Right atrium auricular region (tissue), 2 donors: ENCODE results near the gene TBX21. TPM values are rescaled to one million over a fixed set of nuclear protein-coding genes. Genes with fewer than 3 reads are reported as not detected.
"Not testable (repeated sequence)": the region's sequence is repeated elsewhere in the genome, so short reads cannot be mapped to it uniquely, and the experiment has no call there.

Experiments used
- DNase-seq: peaks from one replicate; pipeline ENCODE4 v3.0.0-alpha.2; 2019; ENCODE audit warnings: low spot score
- H3K27ac ChIP-seq, 2 donors: fragments of 200-600 bp; sonication (generic); 1 replicate in 1 of 2; 2 replicates in 1 of 2; pipeline ENCODE4 v1.5.1; 2016 to 2019
- H3K27me3 ChIP-seq, 2 donors: fragments of 200-600 bp; sonication (generic); one replicate each; pipeline versions ENCODE4 v1.5.1 to v1.6.0; 2017 to 2019
- H3K36me3 ChIP-seq: fragments of 200-600 bp; sonication (generic); one replicate; pipeline ENCODE4 v1.5.1; 2016
- H3K4me1 ChIP-seq, 2 donors: fragments of 200-600 bp; sonication (generic); one replicate each; pipeline versions ENCODE4 v1.5.1 to v1.6.0; 2017 to 2019
- H3K4me3 ChIP-seq, 2 donors: fragments of 200-600 bp; sonication (generic); 1 replicate in 1 of 2; 2 replicates in 1 of 2; pipeline ENCODE4 v1.5.1; 2017 to 2019; ENCODE audit warnings: mild to moderate bottlenecking in 1 of 2, moderate library complexity in 1 of 2
- H3K9me3 ChIP-seq, 2 donors: fragments of 200-600 bp; sonication (generic); one replicate each; pipeline ENCODE4 v1.5.1; 2019
- total RNA-seq, 2 donors: library from RNA; depleted of rRNA; stranded (reverse); fragments of >200 nt; gene quantifications; one replicate each; pipeline ENCODE4 v1.1.0, GENCODE V29; 2016
- TF ChIP-seq, protein P1 (sequence below), 2 donors: fragments of 200-600 bp; sonication (generic); IDR thresholded peaks; one replicate each; pipeline ENCODE4 v1.5.1; 2019; ENCODE audit warnings: antibody characterized with exemption in 2 of 2

Gene TBX21
- total RNA-seq, 2 donors from 2014 or later = 0.39 TPM; not detected in 1

DNA sequence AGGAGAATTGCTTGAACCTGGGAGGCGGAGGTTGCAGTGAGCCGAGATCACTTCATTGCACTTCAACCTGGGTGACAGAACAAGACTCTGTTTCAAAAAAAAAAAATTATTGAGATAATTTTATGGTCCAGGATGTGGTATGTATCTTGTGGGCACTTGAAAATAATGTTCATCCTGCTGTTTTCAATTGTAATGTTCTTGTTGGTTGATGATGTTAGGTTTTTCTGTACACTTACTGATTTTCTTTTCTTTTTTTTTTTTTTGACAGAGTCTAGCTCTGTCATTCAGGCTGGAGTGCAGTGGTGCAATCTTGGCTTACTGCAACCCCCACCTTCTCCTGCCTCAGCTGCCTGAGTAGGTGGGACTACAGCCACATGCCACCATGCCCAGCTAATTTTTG lies 29.7 kb downstream of the TBX21 start:
- TF ChIP-seq, protein P1, sequence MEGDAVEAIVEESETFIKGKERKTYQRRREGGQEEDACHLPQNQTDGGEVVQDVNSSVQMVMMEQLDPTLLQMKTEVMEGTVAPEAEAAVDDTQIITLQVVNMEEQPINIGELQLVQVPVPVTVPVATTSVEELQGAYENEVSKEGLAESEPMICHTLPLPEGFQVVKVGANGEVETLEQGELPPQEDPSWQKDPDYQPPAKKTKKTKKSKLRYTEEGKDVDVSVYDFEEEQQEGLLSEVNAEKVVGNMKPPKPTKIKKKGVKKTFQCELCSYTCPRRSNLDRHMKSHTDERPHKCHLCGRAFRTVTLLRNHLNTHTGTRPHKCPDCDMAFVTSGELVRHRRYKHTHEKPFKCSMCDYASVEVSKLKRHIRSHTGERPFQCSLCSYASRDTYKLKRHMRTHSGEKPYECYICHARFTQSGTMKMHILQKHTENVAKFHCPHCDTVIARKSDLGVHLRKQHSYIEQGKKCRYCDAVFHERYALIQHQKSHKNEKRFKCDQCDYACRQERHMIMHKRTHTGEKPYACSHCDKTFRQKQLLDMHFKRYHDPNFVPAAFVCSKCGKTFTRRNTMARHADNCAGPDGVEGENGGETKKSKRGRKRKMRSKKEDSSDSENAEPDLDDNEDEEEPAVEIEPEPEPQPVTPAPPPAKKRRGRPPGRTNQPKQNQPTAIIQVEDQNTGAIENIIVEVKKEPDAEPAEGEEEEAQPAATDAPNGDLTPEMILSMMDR (IDR thresholded peaks at IDR 0.05) = no peak
- Histone ChIP-seq H3K9me3 (peaks cover 0 to 26% of the 10 kb centered on the region in 2 donors), H3K4me3 (no peak overlapping the region), H3K4me1 (no peaks in the 10 kb centered on the region), H3K36me3 (no peaks in the 10 kb centered on the region), H3K27me3 (no peaks in the 10 kb centered on the region), H3K27ac (no peak overlapping the region)
- DNase-seq = no peak

DNA sequence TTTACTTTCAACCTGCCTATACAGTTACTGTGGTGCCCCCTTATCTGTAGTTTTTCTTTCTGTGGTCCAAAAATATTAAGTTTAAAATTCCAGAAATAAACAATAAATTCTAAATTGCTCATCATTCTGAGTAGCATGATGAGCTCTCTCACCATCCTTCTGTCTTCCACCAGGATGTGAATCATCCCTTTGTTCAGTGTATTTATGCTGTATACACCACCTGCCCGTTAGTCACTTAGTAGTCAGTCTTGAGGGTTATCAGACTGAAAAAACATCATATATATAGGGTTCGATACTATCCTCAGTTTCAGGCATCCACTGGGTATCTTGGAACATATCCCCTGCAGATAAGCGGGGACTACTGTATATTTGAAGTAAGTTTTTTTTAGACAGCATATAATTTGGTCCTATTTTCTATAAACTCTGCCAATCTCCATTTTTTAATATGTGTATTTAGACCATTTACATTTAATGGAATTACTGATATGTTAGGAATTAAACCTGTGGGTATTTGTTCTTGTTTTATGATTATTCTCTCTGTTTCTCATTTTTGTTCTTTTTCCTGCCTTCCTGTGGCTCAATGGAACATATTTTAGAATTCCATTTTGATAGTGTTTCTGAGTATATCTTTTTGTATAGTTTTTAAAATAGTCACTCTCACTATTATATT lies 31.0 kb downstream of the TBX21 start:
- no peak overlapping the region for H3K27ac ChIP-seq
- H3K4me3 ChIP-seq = no peak overlapping the region
- DNase-seq = no peak
- TF ChIP-seq, protein P1 (IDR thresholded peaks at IDR 0.05) = no peak
- no peaks in the 10 kb centered on the region for H3K27me3 ChIP-seq
- no peaks in the 10 kb centered on the region for H3K4me1 ChIP-seq
- H3K36me3 ChIP-seq = no peaks in the 10 kb centered on the region
- H3K9me3 ChIP-seq = peaks cover 0 to 26% of the 10 kb centered on the region in 2 donors

DNA sequence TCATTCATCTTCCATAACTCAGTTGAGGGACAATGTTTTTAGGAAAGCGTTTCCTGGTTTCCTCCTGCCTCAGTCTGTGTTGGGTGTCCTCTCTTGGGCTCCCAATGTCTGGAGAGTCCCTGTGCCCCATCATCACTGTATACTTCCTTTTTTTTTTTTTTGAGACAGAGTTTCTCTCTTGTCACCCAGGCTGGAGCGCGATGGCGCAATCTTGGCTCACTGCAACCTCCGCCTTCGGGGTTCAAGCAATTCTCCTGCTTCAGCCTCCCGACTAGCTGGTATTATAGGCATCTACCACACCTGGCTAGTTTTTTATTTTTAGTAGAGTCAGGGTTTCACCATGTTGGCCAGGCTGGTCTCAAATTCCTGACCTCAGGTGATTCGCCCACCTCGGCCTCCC lies 40.6 kb downstream of the TBX21 start:
- H3K36me3 ChIP-seq, H3K9me3 ChIP-seq, H3K4me3 ChIP-seq, H3K27me3 ChIP-seq, H3K27ac ChIP-seq, DNase-seq, H3K4me1 ChIP-seq: not testable (repeated sequence)

DNA sequence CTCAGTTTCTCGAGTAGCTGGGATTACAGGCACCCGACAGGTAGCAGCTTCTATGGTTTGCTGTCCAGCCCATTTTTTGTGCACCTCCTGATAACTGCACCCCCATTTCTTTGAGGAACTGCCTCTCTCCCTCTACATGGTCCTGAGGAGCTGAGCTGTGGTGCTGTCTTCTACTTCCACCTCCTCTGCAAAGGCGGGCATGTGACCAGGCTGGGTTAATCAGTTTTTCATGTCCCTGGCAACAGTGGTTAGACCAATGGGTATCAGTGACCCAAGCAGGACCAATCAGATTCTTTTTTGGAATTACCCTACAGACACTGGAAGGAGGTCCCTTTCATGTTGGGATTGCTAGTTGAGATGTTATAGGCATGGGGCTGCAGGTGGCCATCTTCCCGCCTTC lies 41.3 kb downstream of the TBX21 start:
- Histone ChIP-seq H3K9me3 (peaks cover 0 to 7% of the 10 kb centered on the region in 2 donors), H3K4me1 (no peaks in the 10 kb centered on the region), H3K27me3 (peaks cover 6 to 7% of the 10 kb centered on the region in 2 donors), H3K27ac (no peak overlapping the region), H3K36me3 (no peaks in the 10 kb centered on the region), H3K4me3 (no peak overlapping the region)
- no peak for DNase-seq
- TF ChIP-seq, protein P1 (IDR thresholded peaks at IDR 0.05) = no peak

DNA sequence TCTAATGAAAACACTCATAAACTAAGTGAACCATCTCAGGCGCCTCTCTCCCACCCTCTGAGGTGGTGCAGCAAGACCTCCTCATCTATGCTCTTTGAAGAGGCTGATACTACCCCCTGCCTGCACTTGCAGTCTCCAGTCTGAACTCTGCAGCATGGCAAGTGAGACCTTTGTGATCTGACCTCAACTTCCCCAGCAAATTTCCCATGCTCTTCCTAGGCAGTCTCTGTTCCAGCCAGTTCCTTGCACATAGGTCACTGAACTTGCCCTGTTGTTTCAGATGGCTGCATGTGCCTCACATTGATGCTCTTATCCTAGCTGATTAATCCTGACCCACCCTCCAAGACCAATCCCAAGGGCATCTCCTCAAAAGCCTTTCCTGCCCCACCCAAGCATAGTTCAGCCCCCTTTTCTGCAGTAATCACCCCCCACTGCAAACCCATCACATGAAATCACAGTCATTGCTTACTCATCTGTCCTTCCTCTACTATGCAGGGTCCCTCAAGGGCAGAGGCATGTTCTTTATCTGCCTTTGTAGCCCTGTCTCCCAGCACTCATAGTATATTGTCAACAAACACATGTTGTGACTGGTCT lies 42.0 kb downstream of the TBX21 start:
- H3K4me1 ChIP-seq = no peaks in the 10 kb centered on the region
- no peak overlapping the region for H3K4me3 ChIP-seq
- peaks cover 6 to 7% of the 10 kb centered on the region in 2 donors for H3K27me3 ChIP-seq
- no peak for DNase-seq
- no peak overlapping the region for H3K27ac ChIP-seq
- H3K9me3 ChIP-seq = peaks cover 0 to 7% of the 10 kb centered on the region in 2 donors
- TF ChIP-seq, protein P1 (IDR thresholded peaks at IDR 0.05) = no peak
- H3K36me3 ChIP-seq = no peaks in the 10 kb centered on the region

DNA sequence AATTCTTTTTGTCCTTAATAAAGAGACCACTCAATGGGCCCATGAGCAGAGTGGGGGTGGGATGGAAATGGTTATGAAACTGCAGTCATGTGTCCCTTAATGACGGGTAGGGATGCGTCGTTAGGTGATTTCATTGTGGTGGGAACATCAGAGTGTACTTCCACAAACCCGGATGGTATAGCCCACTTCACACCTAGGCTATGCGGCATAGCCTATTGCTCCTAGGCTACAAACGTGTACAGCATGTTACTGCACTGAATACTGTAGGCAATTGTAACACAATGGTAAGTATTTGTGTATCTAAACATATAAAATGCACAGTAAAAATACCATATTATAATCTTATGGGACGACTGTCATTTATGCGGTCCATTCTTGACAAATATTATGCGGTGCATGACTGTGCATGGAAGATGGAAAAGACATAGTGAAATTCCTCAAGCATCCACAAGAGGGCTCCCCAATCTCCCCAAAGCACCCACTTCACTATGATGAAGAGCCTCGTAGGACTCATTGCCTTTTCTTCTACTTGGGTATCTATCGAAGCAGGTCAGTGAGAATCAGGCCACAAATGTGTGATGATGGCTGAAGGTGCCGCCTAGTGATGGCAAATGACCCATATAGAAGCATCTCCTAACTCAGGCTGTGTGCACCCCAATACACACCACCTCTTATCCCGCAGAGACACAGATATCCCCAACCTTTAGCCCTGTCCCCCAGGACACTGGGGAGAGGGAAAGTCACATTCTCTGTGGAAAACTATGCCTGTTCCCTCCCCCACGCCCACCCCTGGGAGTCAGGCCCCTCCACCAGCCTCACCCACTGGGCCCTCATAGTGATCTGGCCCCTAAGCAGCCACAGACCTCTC lies 43.5 kb downstream of the TBX21 start:
- H3K4me1 ChIP-seq = no peaks in the 10 kb centered on the region
- H3K27me3 ChIP-seq = peaks cover 6 to 7% of the 10 kb centered on the region in 2 donors
- no peak for DNase-seq
- H3K4me3 ChIP-seq = no peak overlapping the region
- H3K36me3 ChIP-seq = no peaks in the 10 kb centered on the region
- TF ChIP-seq, protein P1 (IDR thresholded peaks at IDR 0.05) = peak; percentile 26 to 64
- H3K27ac ChIP-seq = no peak overlapping the region
- peaks cover 0 to under 1% of the 10 kb centered on the region in 2 donors for H3K9me3 ChIP-seq
